AG09319 (cell line): ENCODE measurements around the gene BSG.
A peak's percentile ranks its signal among the peaks of the same experiment; 100 is the strongest.
"Not testable (repeated sequence)": the region's sequence is repeated elsewhere in the genome, so short reads cannot be mapped to it uniquely, and the experiment has no call there.

ENCODE experiments used
- DNase-seq: peaks from one replicate; pipeline ENCODE4 v3.0.0-alpha.2; 2010; ENCODE audit warnings: low read depth; ENCODE audit errors: extremely low read depth
- TF ChIP-seq, protein P1 (sequence below): IDR thresholded peaks from 2 replicates; pipeline ENCODE4 v1.5.1; 2011; ENCODE audit warnings: low read depth, mild to moderate bottlenecking, inconsistent platforms, low read length, moderate library complexity

Gene BSG

DNA sequence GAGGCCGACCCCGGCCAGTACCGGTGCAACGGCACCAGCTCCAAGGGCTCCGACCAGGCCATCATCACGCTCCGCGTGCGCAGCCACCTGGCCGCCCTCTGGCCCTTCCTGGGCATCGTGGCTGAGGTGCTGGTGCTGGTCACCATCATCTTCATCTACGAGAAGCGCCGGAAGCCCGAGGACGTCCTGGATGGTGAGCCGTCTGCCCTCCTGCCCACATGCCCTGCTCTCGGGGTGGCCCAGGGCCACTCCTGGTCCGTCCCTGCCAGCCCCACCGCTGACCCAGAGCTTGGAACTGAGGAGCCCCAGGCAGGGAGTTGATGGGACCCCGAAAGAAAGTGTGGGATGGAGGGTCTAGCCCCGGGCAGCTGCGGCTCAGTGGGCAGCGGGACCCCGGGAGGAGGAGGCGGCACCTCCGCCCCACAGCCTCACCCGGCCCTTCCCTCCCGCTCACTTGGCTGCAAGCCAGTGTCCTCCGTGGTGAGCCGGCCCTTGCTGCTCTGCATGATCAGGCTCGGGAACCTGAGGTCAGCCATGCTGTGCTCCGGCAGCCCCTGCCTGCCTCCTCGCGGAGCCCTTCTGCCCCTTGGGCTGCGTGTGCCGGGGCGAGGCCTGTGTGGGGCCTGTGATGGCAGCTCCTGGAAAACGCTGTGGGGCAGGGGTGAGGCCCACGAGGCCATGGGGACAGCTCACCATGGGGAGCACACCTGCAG, 9.2 kb downstream of the BSG start:
- TF ChIP-seq, protein P1, sequence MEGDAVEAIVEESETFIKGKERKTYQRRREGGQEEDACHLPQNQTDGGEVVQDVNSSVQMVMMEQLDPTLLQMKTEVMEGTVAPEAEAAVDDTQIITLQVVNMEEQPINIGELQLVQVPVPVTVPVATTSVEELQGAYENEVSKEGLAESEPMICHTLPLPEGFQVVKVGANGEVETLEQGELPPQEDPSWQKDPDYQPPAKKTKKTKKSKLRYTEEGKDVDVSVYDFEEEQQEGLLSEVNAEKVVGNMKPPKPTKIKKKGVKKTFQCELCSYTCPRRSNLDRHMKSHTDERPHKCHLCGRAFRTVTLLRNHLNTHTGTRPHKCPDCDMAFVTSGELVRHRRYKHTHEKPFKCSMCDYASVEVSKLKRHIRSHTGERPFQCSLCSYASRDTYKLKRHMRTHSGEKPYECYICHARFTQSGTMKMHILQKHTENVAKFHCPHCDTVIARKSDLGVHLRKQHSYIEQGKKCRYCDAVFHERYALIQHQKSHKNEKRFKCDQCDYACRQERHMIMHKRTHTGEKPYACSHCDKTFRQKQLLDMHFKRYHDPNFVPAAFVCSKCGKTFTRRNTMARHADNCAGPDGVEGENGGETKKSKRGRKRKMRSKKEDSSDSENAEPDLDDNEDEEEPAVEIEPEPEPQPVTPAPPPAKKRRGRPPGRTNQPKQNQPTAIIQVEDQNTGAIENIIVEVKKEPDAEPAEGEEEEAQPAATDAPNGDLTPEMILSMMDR: no peak
- DNase-seq: no peak

DNA sequence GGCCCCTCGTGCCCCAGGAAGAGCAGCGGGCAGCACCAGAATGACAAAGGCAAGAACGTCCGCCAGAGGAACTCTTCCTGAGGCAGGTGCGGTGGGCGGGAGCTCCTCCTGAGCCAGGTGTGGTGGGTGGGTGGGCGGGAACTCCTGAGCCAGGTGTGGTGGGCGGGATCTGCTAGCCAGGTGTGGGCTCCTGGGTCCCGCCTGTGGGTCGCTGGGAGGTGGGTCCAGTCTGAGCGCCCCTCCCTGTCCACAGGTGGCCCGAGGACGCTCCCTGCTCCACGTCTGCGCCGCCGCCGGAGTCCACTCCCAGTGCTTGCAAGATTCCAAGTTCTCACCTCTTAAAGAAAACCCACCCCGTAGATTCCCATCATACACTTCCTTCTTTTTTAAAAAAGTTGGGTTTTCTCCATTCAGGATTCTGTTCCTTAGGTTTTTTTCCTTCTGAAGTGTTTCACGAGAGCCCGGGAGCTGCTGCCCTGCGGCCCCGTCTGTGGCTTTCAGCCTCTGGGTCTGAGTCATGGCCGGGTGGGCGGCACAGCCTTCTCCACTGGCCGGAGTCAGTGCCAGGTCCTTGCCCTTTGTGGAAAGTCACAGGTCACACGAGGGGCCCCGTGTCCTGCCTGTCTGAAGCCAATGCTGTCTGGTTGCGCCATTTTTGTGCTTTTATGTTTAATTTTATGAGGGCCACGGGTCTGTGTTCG, 10.3 kb downstream of the BSG start:
- TF ChIP-seq, protein P1: no peak
- DNase-seq: no peak

DNA sequence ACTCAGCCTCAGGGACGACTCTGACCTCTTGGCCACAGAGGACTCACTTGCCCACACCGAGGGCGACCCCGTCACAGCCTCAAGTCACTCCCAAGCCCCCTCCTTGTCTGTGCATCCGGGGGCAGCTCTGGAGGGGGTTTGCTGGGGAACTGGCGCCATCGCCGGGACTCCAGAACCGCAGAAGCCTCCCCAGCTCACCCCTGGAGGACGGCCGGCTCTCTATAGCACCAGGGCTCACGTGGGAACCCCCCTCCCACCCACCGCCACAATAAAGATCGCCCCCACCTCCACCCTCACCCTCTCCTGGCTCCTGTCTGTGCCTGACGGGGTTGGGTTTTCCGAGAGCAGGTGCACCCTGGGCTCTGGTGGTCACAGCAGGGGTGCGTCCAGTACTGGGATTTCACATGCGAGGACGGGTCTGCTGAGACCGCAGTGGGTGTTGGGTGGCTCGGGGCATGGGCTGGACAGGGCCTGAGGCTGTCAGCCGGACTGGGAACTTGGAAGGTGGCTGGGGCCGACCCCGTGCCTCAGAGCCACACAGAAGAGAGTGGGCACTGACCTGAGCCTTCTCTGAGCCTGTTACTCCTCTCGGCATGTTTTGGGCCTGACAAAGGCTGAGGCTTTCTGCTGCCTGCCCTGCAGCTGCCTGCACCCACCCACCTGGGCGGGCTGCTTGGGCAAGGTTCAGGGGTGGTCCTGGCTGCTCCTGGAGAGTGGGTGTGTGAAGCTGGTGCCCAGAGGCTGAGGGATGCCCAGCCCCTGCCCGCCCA, 11.0 kb downstream of the BSG start:
- TF ChIP-seq, protein P1: no peak
- no peak for DNase-seq

DNA sequence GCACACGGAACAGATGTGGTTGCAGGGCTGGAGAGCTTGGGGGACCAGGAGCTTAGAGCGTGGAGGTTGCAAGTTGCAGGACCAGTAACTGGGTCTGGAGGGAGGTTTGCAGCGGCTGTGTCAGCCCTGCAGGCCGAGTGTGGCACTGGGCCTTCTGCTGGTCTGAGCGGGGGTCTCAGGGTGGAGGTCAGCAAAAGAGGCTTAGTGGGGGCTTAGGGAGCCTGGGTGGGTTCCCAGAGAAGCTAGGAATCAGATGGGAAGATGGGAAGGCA, 11.5 kb downstream of the BSG start:
- TF ChIP-seq, protein P1: no peak

DNA sequence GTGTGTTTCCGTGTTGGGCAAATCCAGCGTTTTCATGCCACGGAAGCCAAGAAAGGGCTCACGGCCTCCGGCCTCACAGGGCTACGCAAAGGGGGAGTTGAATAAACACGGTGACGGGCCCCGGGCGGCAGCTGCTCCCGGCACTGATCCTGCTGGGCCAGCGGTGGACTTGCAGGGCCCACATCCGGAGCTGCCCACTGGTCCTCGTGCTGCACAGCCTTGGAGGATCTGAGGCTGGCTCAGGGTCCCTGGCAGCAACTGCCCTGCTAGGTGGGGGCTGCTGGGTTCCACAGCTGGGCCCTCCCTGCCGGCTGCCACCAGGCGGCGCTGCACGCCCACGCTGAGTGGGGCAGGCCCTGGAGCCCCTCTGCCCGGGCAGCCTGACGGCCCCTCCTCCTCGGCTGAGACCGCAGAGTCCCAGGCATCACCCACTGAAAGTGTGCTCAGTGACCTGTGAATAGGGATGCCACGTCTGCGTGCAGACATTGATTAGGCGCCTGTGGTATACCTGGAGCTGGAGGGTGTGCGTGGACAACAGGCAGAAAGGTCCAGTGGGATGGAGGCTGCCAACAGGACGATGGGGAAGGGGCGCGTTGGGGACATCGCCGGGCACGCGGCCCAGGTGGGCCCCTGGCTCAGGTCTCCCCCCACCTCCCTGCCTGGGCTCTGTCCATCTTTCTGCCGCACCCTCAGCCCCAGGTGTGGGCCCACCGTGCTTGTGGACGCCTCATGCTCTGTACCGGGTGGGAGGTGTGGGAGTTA, 12.0 kb downstream of the BSG start:
- TF ChIP-seq, protein P1: peak; percentile 85
- DNase-seq: no peak

More for the DNA sequence above, 11.5 kb downstream of the BSG start:
- DNase-seq: no peak

DNA sequence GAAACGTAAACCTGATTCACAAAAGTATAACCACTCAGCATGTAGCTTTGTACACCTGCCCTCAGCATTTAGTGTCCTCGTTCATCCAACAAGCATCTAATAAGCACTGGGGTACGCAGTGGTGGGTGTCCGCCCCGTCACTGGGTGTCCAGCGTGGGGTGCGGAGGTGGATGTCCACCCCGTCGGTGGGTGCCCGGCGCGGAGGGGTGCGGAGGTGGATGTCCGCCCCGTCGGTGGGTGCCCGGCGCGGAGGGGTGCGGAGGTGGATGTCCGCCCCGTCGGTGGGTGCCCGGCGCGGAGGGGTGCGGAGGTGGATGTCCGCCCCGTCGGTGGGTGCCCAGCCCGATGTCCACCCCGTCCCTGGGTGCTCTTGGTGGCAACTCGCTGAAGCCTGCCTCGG, 12.8 kb downstream of the BSG start:
- DNase-seq: not testable (repeated sequence)

DNA sequence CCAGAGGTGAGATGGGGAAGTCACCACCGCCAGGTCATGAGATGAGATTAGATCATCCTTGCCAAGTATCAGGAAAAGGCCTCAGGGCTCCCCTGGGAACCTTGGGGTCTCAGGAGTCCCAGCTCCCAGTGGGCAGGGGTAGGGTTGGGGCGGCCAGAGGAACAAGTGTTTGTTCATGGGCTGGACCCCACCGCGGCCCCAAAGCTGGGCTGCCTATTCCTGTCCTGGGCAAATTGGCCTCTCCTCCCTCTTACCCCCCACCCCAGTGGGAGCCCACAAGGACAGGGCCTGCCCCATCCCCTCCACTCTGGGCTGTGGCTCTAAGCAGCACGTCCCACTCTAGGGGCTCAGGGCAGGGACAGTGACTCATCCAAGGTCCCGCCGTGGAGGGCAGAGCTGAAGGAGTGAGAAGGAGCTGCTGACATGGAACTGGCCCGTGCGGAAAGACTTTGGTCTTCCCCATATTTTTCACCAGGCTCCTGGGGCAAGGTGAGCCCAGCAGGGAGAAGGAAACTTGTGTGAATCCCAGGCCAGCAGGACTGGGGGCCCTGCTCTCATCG, 13.2 kb downstream of the BSG start:
- DNase-seq: no peak
- TF ChIP-seq, protein P1: no peak
